A549 (cell line): ENCODE data around the gene LIG3. TPM values are rescaled to one million over a fixed set of nuclear protein-coding genes. Genes with fewer than 3 reads are reported as not detected.
A peak's percentile ranks its signal among the peaks of the same experiment; 100 is the strongest.

Experiments used
- ATAC-seq, 2 experiments: fragments of 200-7000 bp in 1 of 2; fragments of >200 bp in 1 of 2; cut with Nextera tagmentation in 1 of 2; cut with Tn5 transposase in 1 of 2; 3 replicates each; pipeline versions ENCODE4 v1.8.0 to v1.9.1; 2018 to 2020; ENCODE audit warnings: mild to moderate bottlenecking in 1 of 2, moderate library complexity in 1 of 2
- CTCF ChIA-PET: fragments of 300-600 bp; sonication (Branson Sonifier 250); formaldehyde crosslinking; extraction: SDS; loops from one replicate; lab custom pipeline; 2021; ENCODE audit warnings: antibody characterized with exemption, inconsistent platforms; lab: Yijun Ruan, JAX
- POLR2A ChIA-PET: fragments of 350-600 bp; formaldehyde crosslinking; extraction: SDS; loops from one replicate; lab custom pipeline; 2021; ENCODE audit warnings: antibody characterized with exemption, inconsistent platforms; lab: Yijun Ruan, JAX
- DNase-seq, 2 experiments: peaks; one replicate each; pipeline versions ENCODE4 v3.0.0 to v3.0.0-alpha.2; 2011 to 2016; ENCODE audit warnings: low read depth in 1 of 2, low spot score in 1 of 2
- FAIRE-seq: peaks from 2 replicates; lab custom pipeline; 2011; peaks lifted over from hg19 to GRCh38; lab: Jason Lieb, UNC
- H3K27ac ChIP-seq, 2 experiments: fragments of >200 bp; sonication (Bioruptor Twin); formaldehyde crosslinking; 3 replicates each; pipeline ENCODE4 v1.5.1; 2016 to 2017
- H3K4me1 ChIP-seq: fragments of >200 bp; sonication (Bioruptor Twin); formaldehyde crosslinking; 3 replicates; pipeline ENCODE4 v1.6.1; 2016
- H3K4me2 ChIP-seq: fragments of >200 bp; sonication (Bioruptor Twin); formaldehyde crosslinking; 3 replicates; pipeline ENCODE4 v1.6.1; 2016
- H3K4me3 ChIP-seq: fragments of >200 bp; sonication (Bioruptor Twin); formaldehyde crosslinking; 3 replicates; pipeline ENCODE4 v1.5.1; 2016
- H3K9me3 ChIP-seq: fragments of >200 bp; sonication (Bioruptor Twin); formaldehyde crosslinking; 3 replicates; pipeline ENCODE4 v1.6.1; 2016
- CBX8 ChIP-seq: fragments of 200-600 bp; sonication (generic); IDR thresholded peaks from 2 replicates; pipeline ENCODE4 v1.6.1; 2016
- FOXS1 ChIP-seq: fragments of 250-450 bp; sonication (Bioruptor Pico); IDR thresholded peaks from 2 replicates; pipeline ENCODE4 v1.5.0; 2020; ENCODE audit warnings: mild to moderate bottlenecking, moderate library complexity
- HOXA7 ChIP-seq: fragments of 250-450 bp; sonication (Bioruptor Pico); IDR thresholded peaks from 2 replicates; pipeline ENCODE4 v1.5.0; 2020; ENCODE audit warnings: mild to moderate bottlenecking, moderate library complexity
- HOXB5 ChIP-seq: fragments of 250-450 bp; sonication (Bioruptor Pico); IDR thresholded peaks from 2 replicates; pipeline ENCODE4 v1.5.0; 2020; ENCODE audit warnings: mild to moderate bottlenecking, moderate library complexity
- MAFK ChIP-seq: fragments of 450-650 bp; IDR thresholded peaks from 2 replicates; pipeline ENCODE4 v1.6.1; 2014; ENCODE audit not compliant: partially characterized antibody
- POLR2A ChIP-seq: IDR thresholded peaks from 2 replicates; pipeline ENCODE4 v1.6.1; 2012; ENCODE audit warnings: mild to moderate bottlenecking, low read length
- RARB ChIP-seq: fragments of 250-450 bp; sonication (Bioruptor Pico); IDR thresholded peaks from 2 replicates; pipeline ENCODE4 v1.8.0; 2021; ENCODE audit warnings: mild to moderate bottlenecking, moderate library complexity
- RFX5 ChIP-seq: fragments of 450-650 bp; IDR thresholded peaks from 2 replicates; pipeline ENCODE4 v1.7.1; 2014; ENCODE audit warnings: antibody characterized with exemption, mild to moderate bottlenecking, moderate library complexity
- TFCP2L1 ChIP-seq: fragments of 250-450 bp; sonication (Bioruptor Pico); IDR thresholded peaks from 2 replicates; pipeline ENCODE4 v1.5.0; 2021; ENCODE audit warnings: mild to moderate bottlenecking
- WGBS: methylation state at CpG from one replicate; pipeline ENCODE4 v1.1.6; 2017; ENCODE audit errors: missing lambda C conversion rate; 5-methylcytosine and 5-hydroxymethylcytosine counted together
- polyA plus RNA-seq, 4 experiments: library from polyadenylated mRNA; depleted of rRNA in 3 of 4; stranded (reverse); fragments of >200 nt; fragmentation: RNase III in 1 of 4; extraction: RNeasy Plus Mini Kit Qiagen cat#74134 plus additional on column Dnase treatment in 1 of 4; gene quantifications; 2 replicates in 3 of 4; 3 replicates in 1 of 4; pipeline ENCODE4 v1.2.3, GENCODE V29; 2011 to 2017
- TF ChIP-seq, protein P1 (sequence below): fragments of >200 bp; sonication (Bioruptor Twin); formaldehyde crosslinking; IDR thresholded peaks from 2 replicates; pipeline ENCODE4 v1.6.1; 2016
- TF ChIP-seq, protein P2 (sequence below): fragments of 250-450 bp; sonication (Bioruptor Pico); IDR thresholded peaks from 2 replicates; pipeline ENCODE4 v1.5.0; 2020; ENCODE audit warnings: low read depth, mild to moderate bottlenecking, moderate library complexity
- TF ChIP-seq, protein P3 (sequence below): fragments of 250-450 bp; sonication (Bioruptor Pico); IDR thresholded peaks from 2 replicates; pipeline ENCODE4 v1.5.0; 2021; ENCODE audit warnings: mild to moderate bottlenecking, moderate library complexity, borderline replicate concordance
- TF ChIP-seq, protein P4 (sequence below): fragments of >200 bp; sonication (Bioruptor Twin); formaldehyde crosslinking; IDR thresholded peaks from 3 replicates; pipeline ENCODE4 v1.5.1; 2016

Gene LIG3
- polyA plus RNA-seq, 2 of the 4 experiments (the other 2 are of a cell fraction): 36.3 to 56.8 TPM

DNA sequence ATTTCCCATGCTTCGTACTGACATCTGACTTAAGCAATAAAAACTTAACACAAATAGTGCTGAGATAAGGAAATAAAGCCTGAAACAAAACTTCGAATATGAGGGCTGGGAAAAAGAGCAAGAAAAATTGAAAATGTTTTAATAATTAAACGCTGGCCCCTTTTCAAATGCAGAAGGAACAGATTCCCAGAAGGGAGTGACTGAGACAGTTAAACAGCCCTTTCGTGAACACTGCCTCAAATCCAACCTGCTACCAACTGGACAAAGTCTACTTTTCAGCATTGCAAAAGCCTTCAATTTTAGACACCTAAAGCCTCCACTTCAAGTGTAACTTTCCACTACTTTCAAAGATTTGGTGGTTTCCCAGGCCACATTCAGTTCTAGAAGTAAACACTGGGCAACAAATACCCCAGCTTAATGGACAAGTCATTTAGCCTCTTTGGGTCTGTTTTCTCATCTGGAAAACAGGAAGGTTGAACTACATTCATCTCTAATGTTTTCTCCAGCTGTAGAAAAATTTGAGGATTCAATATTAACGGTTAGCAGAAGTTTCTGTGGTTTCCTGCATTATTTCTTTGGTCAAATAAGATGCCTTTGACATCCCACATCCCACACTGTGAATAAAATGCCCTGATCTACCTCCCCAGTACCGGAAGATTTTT is 71.4 kb downstream of the LIG3 start:
- no peak for FAIRE-seq
- POLR2A ChIA-PET: no interaction called here
- peak overlapping the region; percentile 62 for H3K4me2 ChIP-seq
- CTCF ChIA-PET: interaction anchor here (1.3 to 1.5 kb wide), 3 partner anchors 8 to 68 kb away, joined by 3 to 4 read pairs (median 3); no protein-coding TSS in a partner anchor
- no peak for DNase-seq
- TF ChIP-seq, protein P1, sequence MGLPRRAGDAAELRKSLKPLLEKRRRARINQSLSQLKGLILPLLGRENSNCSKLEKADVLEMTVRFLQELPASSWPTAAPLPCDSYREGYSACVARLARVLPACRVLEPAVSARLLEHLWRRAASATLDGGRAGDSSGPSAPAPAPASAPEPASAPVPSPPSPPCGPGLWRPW: no peak
- TF ChIP-seq MAFK: peak; percentile 83
- WGBS: 29% methylated on average over 6 of the region's 6 CpGs
- no peaks in the 10 kb centered on the region for H3K9me3 ChIP-seq
- ATAC-seq: peak in 1 of 2 experiments; percentile 26; a peak in 3 of 6 replicates
- peak overlapping the region; percentile 23 to 29; a peak in 5 of 6 replicates for H3K27ac ChIP-seq
- no peak overlapping the region for H3K4me3 ChIP-seq
- H3K4me1 ChIP-seq: peaks cover 50% of the 10 kb centered on the region

DNA sequence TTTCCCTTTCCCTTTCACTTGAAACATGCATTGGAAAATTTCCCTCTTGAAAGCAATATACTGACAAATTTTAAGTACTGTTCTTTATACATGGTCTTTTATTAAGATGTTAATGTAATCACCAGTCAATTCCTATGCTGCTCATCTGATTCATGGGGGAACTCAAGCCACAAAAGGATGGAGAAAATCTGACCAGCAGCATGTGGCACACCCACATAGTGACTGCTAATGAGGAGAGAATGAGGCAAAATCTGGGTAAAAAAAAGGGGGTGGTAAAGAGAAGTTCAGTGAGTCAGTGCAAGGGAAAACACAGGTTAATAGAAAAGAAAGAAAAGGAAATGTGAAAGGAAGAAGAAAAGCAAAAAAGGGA is 71.9 kb downstream of the LIG3 start:
- ATAC-seq: no peak
- H3K9me3 ChIP-seq: no peaks in the 10 kb centered on the region
- H3K27ac ChIP-seq: peak overlapping the region in 1 of 2 experiments; percentile 23; a peak in 3 of 6 replicates
- H3K4me2 ChIP-seq: peak overlapping the region; percentile 62
- FAIRE-seq: no peak
- H3K4me3 ChIP-seq: no peak overlapping the region
- H3K4me1 ChIP-seq: peaks cover 44% of the 10 kb centered on the region
- TF ChIP-seq HOXA7 (CRISPR knock-in tag): 0 out of 2 replicates have a peak, but pooled peaks have one; percentile 42
- TF ChIP-seq, protein P2, sequence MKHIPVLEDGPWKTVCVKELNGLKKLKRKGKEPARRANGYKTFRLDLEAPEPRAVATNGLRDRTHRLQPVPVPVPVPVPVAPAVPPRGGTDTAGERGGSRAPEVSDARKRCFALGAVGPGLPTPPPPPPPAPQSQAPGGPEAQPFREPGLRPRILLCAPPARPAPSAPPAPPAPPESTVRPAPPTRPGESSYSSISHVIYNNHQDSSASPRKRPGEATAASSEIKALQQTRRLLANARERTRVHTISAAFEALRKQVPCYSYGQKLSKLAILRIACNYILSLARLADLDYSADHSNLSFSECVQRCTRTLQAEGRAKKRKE (CRISPR knock-in tag): no peak
- TF ChIP-seq, all 56 proteins: peak for 1
- ChIA-PET CTCF (interaction anchor here (1.5 to 3.3 kb wide), 2 partner anchors 9 to 11 kb away, joined by 3 to 11 read pairs; no protein-coding TSS in a partner anchor), POLR2A (no interaction called here)
- no peak for DNase-seq

DNA sequence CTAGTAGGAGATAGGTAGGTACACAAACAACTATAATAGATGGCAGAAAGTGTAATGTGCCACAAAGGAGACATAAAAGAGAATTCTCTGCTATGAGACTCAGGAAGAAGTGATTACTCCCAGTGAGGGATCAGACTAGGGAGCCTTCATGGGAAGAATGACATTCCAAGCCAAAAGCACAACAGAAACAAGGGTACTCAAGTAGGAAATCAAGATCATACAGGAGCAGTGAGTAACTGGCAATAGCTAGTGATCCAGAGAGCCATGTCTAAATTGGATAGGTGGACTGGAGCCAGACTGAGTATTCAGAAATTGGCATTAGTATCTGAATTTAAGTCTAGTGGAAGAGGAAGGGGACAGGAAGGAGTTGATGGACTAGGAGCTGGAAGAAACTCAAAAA is 72.5 kb downstream of the LIG3 start:
- H3K4me2 ChIP-seq: peak overlapping the region; percentile 62
- no peak overlapping the region for H3K4me3 ChIP-seq
- peaks cover 40% of the 10 kb centered on the region for H3K4me1 ChIP-seq
- ChIA-PET POLR2A (interaction anchor here (1.2 kb wide), 1 partner anchor 11 kb away, joined by 3 read pairs; the partner anchor contains the start of gene RFFL), CTCF (interaction anchor here (1.3 to 3.3 kb wide), 7 partner anchors 8 to 67 kb away, joined by 3 to 11 read pairs (median 4); partner anchors contain the start of genes RAD51D and RFFL)
- ATAC-seq: peak in 1 of 2 experiments; percentile 11; a peak in 1 of 6 replicates
- no peak for TF ChIP-seq RARB
- TF ChIP-seq, protein P1: no peak
- TF ChIP-seq, protein P3, sequence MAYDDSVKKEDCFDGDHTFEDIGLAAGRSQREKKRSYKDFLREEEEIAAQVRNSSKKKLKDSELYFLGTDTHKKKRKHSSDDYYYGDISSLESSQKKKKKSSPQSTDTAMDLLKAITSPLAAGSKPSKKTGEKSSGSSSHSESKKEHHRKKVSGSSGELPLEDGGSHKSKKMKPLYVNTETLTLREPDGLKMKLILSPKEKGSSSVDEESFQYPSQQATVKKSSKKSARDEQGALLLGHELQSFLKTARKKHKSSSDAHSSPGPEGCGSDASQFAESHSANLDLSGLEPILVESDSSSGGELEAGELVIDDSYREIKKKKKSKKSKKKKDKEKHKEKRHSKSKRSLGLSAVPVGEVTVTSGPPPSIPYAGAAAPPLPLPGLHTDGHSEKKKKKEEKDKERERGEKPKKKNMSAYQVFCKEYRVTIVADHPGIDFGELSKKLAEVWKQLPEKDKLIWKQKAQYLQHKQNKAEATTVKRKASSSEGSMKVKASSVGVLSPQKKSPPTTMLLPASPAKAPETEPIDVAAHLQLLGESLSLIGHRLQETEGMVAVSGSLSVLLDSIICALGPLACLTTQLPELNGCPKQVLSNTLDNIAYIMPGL (CRISPR knock-in tag): no peak
- TF ChIP-seq HOXB5 (CRISPR knock-in tag): no peak
- no peak for TF ChIP-seq CBX8
- no peak for FAIRE-seq
- H3K9me3 ChIP-seq: no peaks in the 10 kb centered on the region
- no peak for DNase-seq
- H3K27ac ChIP-seq: no peak overlapping the region

DNA sequence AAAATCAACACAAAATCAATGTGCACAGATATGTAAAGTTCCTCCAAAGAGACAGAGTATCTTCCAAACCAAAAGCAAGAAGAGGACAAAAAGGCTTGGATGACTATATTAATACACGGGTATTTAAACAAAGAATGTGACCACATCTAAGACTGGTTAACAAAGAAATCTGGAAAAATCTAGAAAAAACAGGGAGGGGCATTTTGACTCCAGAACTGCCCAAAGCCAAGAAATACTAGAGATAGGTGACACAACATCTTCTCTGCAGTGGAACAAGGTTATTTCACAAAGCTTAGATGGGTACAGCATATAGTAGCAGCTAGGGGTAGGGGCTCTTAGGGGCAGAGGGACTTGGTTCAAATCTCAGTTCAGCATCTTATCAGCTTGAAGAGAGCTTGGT is 72.9 kb downstream of the LIG3 start:
- no peak for ATAC-seq
- no peak for DNase-seq
- POLR2A ChIA-PET: interaction anchor here (1.2 kb wide), 1 partner anchor 11 kb away, joined by 3 read pairs; the partner anchor contains the start of gene RFFL
- whole genome bisulfite sequencing: 62% methylated on average over 1 of the region's 1 CpG
- Histone ChIP-seq H3K4me3 (no peak overlapping the region), H3K9me3 (no peaks in the 10 kb centered on the region), H3K4me1 (peaks cover 40% of the 10 kb centered on the region), H3K27ac (no peak overlapping the region), H3K4me2 (no peak overlapping the region; the same call in 2 of the 3 replicates)
- TF ChIP-seq TFCP2L1 (no peak), POLR2A (no peak), HOXB5 (CRISPR knock-in tag) (no peak), RFX5 (no peak), FOXS1 (CRISPR knock-in tag) (no peak)
- TF ChIP-seq, protein P4, sequence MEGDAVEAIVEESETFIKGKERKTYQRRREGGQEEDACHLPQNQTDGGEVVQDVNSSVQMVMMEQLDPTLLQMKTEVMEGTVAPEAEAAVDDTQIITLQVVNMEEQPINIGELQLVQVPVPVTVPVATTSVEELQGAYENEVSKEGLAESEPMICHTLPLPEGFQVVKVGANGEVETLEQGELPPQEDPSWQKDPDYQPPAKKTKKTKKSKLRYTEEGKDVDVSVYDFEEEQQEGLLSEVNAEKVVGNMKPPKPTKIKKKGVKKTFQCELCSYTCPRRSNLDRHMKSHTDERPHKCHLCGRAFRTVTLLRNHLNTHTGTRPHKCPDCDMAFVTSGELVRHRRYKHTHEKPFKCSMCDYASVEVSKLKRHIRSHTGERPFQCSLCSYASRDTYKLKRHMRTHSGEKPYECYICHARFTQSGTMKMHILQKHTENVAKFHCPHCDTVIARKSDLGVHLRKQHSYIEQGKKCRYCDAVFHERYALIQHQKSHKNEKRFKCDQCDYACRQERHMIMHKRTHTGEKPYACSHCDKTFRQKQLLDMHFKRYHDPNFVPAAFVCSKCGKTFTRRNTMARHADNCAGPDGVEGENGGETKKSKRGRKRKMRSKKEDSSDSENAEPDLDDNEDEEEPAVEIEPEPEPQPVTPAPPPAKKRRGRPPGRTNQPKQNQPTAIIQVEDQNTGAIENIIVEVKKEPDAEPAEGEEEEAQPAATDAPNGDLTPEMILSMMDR: no peak
- no peak for FAIRE-seq
- CTCF ChIA-PET: interaction anchor here (1.3 to 3.3 kb wide), 7 partner anchors 8 to 67 kb away, joined by 3 to 11 read pairs (median 4); partner anchors contain the start of genes RAD51D and RFFL
